Testis (tissue), 3 donors: Measurements from ENCODE around the gene ZNF804B. TPM values are rescaled to one million over a fixed set of nuclear protein-coding genes. Genes with fewer than 3 reads are reported as not detected.
A peak's percentile ranks its signal among the peaks of the same experiment; 100 is the strongest.
"Not testable (repeated sequence)": the region's sequence is repeated elsewhere in the genome, so short reads cannot be mapped to it uniquely, and the experiment has no call there.

Source experiments
- DNase-seq: peaks from one replicate; pipeline ENCODE4 v3.0.0-alpha.2; 2019
- H3K27ac ChIP-seq, 2 donors: fragments of 200-600 bp; sonication (generic); one replicate each; pipeline ENCODE4 v1.5.1; 2019
- H3K27me3 ChIP-seq: fragments of 200-600 bp; sonication (generic); one replicate; pipeline ENCODE4 v1.5.1; 2019
- H3K36me3 ChIP-seq: fragments of 200-600 bp; sonication (generic); one replicate; pipeline ENCODE4 v1.5.1; 2017; ENCODE audit warnings: low read depth; ENCODE audit errors: missing control alignments
- H3K4me1 ChIP-seq: fragments of 200-600 bp; sonication (generic); one replicate; pipeline ENCODE4 v1.5.1; 2019
- H3K4me3 ChIP-seq, 2 donors: fragments of 200-600 bp; sonication (generic); one replicate each; pipeline ENCODE4 v1.5.1; 2017 to 2019
- H3K9me3 ChIP-seq: fragments of 200-600 bp; sonication (generic); one replicate; pipeline ENCODE4 v1.5.1; 2017
- CTCF ChIP-seq, 3 experiments: fragments of 450-650 bp in 2 of 3; fragments of 200-600 bp in 1 of 3; sonication (generic) in 1 of 3; IDR thresholded peaks; one replicate each; pipeline ENCODE4 v1.5.1; 2016 to 2019; ENCODE audit warnings: antibody characterized with exemption in 3 of 3, mild to moderate bottlenecking in 2 of 3, moderate library complexity in 1 of 3
- POLR2A ChIP-seq: fragments of 450-650 bp; IDR thresholded peaks from one replicate; pipeline ENCODE4 v1.6.1; 2017; ENCODE audit warnings: antibody characterized with exemption, mild to moderate bottlenecking, moderate library complexity
- WGBS, 2 donors: methylation state at CpG; one replicate each; pipeline ENCODE4 v1.1.5; 2018; 5-methylcytosine and 5-hydroxymethylcytosine counted together
- intact Hi-C: fragments of 100-400 bp; cut with DNase I; formaldehyde crosslinking; loops from one replicate; pipeline ENCODE4 v1.15.1; 2023; ENCODE audit warnings: low total_unique reads
- polyA plus RNA-seq: library from polyadenylated mRNA; stranded (reverse); fragments of 350-450 nt; fragmentation: Illumina TruSeq; extraction: RNeasy Lipid Tissue Mini Kit (QIAGEN cat#74804); gene quantifications from one replicate; pipeline ENCODE4 v1.2.3, GENCODE V29; 2014; ENCODE audit warnings: low read depth, low replicate concordance; ENCODE audit not compliant: insufficient read depth
- total RNA-seq, 2 donors: library from RNA; depleted of rRNA; stranded (reverse); fragments of >200 nt; gene quantifications; one replicate each; pipeline ENCODE4 v1.2.3, GENCODE V29; 2016

The ZNF804B gene
- total and polyA plus RNA-seq, 3 donors from 2014 or later = 0.39 to 0.43 TPM; not detected in 1

GRCh38 chr7:89200758-89201157 is 441.3 kb downstream of the ZNF804B start:
- TF ChIP-seq POLR2A (no peak), CTCF (IDR thresholded peaks at IDR 0.05) (no peak)
- Histone ChIP-seq H3K27ac (no peak overlapping the region), H3K36me3 (no peaks in the 10 kb centered on the region), H3K9me3 (no peaks in the 10 kb centered on the region), H3K4me1 (no peaks in the 10 kb centered on the region), H3K27me3 (no peaks in the 10 kb centered on the region), H3K4me3 (no peak overlapping the region)
- intact Hi-C loops = no loop called here
- DNase-seq = no peak
- 77 to 83% methylated on average over 2 of the region's 2 CpGs for WGBS, 2 donors

GRCh38 chr7:89223900-89224395 is 464.4 kb downstream of the ZNF804B start:
- no peaks in the 10 kb centered on the region for H3K4me1 ChIP-seq
- WGBS, 2 donors = 39 to 53% methylated on average over 2 of the region's 2 CpGs
- H3K27ac ChIP-seq = no peak overlapping the region
- no peaks in the 10 kb centered on the region for H3K27me3 ChIP-seq
- no peaks in the 10 kb centered on the region for H3K36me3 ChIP-seq
- TF ChIP-seq POLR2A = no peak
- no peak for TF ChIP-seq CTCF (IDR thresholded peaks at IDR 0.05)
- intact Hi-C loops = no loop called here
- no peaks in the 10 kb centered on the region for H3K9me3 ChIP-seq
- no peak for DNase-seq
- no peak overlapping the region for H3K4me3 ChIP-seq

- H3K4me1 ChIP-seq, H3K9me3 ChIP-seq, H3K36me3 ChIP-seq, intact Hi-C loops, H3K27me3 ChIP-seq, H3K27ac ChIP-seq: not testable (repeated sequence)
- WGBS, 2 donors = 80% methylated on average over 31 of the region's 31 CpGs; no CpG with 5 or more reads in 1 of the 2 donors
- H3K4me3 ChIP-seq = peak overlapping the region in 1 of 2 donors; percentile 46
- DNase-seq = peak; percentile 14
These were observed 469.2 kb downstream of the ZNF804B start for GRCh38 chr7:89228688-89229171.

GRCh38 chr7:89238156-89238555 is 478.7 kb downstream of the ZNF804B start:
- no peak for DNase-seq
- TF ChIP-seq POLR2A (no peak), CTCF (IDR thresholded peaks at IDR 0.05) (no peak)
- Histone ChIP-seq H3K27ac (no peak overlapping the region), H3K9me3 (no peaks in the 10 kb centered on the region), H3K36me3 (no peaks in the 10 kb centered on the region), H3K4me3 (no peak overlapping the region), H3K27me3 (no peaks in the 10 kb centered on the region), H3K4me1 (no peaks in the 10 kb centered on the region)
- intact Hi-C loops = no loop called here

GRCh38 chr7:89246196-89246595 is 486.7 kb downstream of the ZNF804B start:
- Histone ChIP-seq H3K27ac (no peak overlapping the region), H3K4me3 (no peak overlapping the region), H3K27me3 (no peaks in the 10 kb centered on the region), H3K36me3 (no peaks in the 10 kb centered on the region), H3K9me3 (no peaks in the 10 kb centered on the region), H3K4me1 (no peaks in the 10 kb centered on the region)
- no peak for TF ChIP-seq CTCF (IDR thresholded peaks at IDR 0.05)
- DNase-seq = no peak
- intact Hi-C loops = no loop called here
